Loucy (cell line): Measurements from ENCODE around the gene PKN1.

Experiments used
- EZH2phosphoT487 ChIP-seq: fragments of 200-600 bp; IDR thresholded peaks from 2 replicates; pipeline ENCODE4 v1.6.1; 2018; ENCODE audit warnings: antibody characterized with exemption, mild to moderate bottlenecking, moderate library complexity, borderline replicate concordance
- TF ChIP-seq, protein P1 (sequence below): fragments of 200-600 bp; sonication (generic); conservative IDR thresholded peaks from 2 replicates; pipeline ENCODE4 v1.5.1; 2014; ENCODE audit warnings: mild to moderate bottlenecking, antibody characterized with exemption, low read length

GRCh38 chr19:14467391-14467790, 34.3 kb downstream of the PKN1 start:
- no peak for TF ChIP-seq EZH2phosphoT487
- TF ChIP-seq, protein P1, sequence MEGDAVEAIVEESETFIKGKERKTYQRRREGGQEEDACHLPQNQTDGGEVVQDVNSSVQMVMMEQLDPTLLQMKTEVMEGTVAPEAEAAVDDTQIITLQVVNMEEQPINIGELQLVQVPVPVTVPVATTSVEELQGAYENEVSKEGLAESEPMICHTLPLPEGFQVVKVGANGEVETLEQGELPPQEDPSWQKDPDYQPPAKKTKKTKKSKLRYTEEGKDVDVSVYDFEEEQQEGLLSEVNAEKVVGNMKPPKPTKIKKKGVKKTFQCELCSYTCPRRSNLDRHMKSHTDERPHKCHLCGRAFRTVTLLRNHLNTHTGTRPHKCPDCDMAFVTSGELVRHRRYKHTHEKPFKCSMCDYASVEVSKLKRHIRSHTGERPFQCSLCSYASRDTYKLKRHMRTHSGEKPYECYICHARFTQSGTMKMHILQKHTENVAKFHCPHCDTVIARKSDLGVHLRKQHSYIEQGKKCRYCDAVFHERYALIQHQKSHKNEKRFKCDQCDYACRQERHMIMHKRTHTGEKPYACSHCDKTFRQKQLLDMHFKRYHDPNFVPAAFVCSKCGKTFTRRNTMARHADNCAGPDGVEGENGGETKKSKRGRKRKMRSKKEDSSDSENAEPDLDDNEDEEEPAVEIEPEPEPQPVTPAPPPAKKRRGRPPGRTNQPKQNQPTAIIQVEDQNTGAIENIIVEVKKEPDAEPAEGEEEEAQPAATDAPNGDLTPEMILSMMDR, result no peak
